GM10266 (cell line): ENCODE results near the gene DDX52.
A peak's percentile ranks its signal among the peaks of the same experiment; 100 is the strongest.

Experiments
- DNase-seq: peaks from one replicate; pipeline ENCODE4 v3.0.0; 2012; ENCODE audit errors: extremely low spot score
- CTCF ChIP-seq: IDR thresholded peaks from 2 replicates; pipeline ENCODE4 v1.5.1; 2012; ENCODE audit warnings: mild to moderate bottlenecking, low read depth; ENCODE audit not compliant: control insufficient read depth, insufficient read depth; ENCODE audit errors: missing control alignments

Gene DDX52

GRCh38 chr17:37608351-37609169 is 34.7 kb downstream of the DDX52 start:
- no peak for TF ChIP-seq CTCF
- peak; percentile 28 for DNase-seq

GRCh38 chr17:37607637-37608331 is 35.5 kb downstream of the DDX52 start:
- TF ChIP-seq CTCF = no peak

GRCh38 chr17:37605813-37606505 is 37.3 kb downstream of the DDX52 start:
- no peak for TF ChIP-seq CTCF
- DNase-seq = peak; percentile 17

More at GRCh38 chr17:37607637-37608331, 35.5 kb downstream of the DDX52 start:
- DNase-seq = peak; percentile 42

GRCh38 chr17:37605081-37605480 is 38.2 kb downstream of the DDX52 start:
- TF ChIP-seq CTCF = no peak

GRCh38 chr17:37604556-37604955 is 38.7 kb downstream of the DDX52 start:
- TF ChIP-seq CTCF = no peak
- DNase-seq = no peak

More at GRCh38 chr17:37605081-37605480, 38.2 kb downstream of the DDX52 start:
- no peak for DNase-seq

- no peak for DNase-seq
- no peak for TF ChIP-seq CTCF
These were observed 45.1 kb downstream of the DDX52 start for GRCh38 chr17:37598145-37598544.
